NCI-H446 treated with DMSO at 0.1 percent for 48 hours (cell line): Measurements from ENCODE around the gene CALR.

ENCODE experiments used
- DNase-seq: peaks from one replicate; lab custom pipeline; 2025; lab: John Stamatoyannopoulos, UW

The CALR gene

GRCh38 chr19:12979974-12980373, 41.6 kb downstream of the CALR start:
- DNase-seq: no peak

DNA sequence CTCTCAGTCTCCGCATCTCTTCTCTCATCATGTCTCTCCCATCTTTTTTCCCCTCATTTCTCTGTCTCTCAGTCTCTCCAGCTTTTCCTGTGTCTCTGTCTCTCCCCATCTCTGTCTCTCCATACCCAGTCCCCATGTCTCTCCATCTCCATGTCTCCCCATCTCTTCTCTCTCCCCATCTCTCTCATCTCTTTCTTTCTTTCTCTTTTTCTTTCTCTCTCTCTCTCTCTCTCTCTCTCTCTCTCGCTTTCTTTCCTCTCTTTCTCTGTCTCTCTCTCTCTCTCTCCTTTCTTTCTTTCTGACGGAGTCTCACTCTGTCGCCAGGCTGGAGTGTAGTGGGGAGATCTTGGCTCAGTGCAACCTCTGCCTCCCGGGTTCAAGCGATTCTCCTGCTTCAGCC, 44.2 kb downstream of the CALR start:
- no peak for DNase-seq

GRCh38 chr19:12983091-12983490, 44.7 kb downstream of the CALR start:
- DNase-seq: no peak

- DNase-seq: peak; percentile 46
Measured at GRCh38 chr19:12983542-12984142, 45.2 kb downstream of the CALR start.

GRCh38 chr19:12984143-12984627, 45.8 kb downstream of the CALR start:
- no peak for DNase-seq

DNA sequence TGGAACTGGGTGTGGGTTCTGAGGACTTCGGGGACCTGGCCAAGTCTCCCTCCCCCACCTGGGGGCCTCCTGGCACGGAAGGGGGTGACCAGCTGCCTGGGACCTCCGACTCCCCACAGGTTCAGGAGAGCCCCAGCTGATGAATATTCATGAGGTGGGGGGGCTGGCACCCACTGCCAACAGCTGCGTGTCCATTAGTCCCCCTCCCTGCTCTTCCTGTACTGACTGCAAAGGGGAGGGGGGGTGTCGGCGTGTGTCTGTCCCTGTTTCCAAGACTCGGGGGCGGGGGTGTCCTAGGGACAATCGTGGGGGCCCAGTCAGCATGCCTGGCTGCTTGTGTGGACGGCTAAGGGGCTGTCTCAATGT, 46.3 kb downstream of the CALR start:
- no peak for DNase-seq

- DNase-seq: no peak
Measured at GRCh38 chr19:12985049-12985776, 46.8 kb downstream of the CALR start.

GRCh38 chr19:12986726-12987125, 48.3 kb downstream of the CALR start:
- no peak for DNase-seq

- DNase-seq: no peak
Measured at GRCh38 chr19:12987190-12987589, 48.8 kb downstream of the CALR start.

- DNase-seq: no peak
Measured at GRCh38 chr19:12987781-12988180, 49.4 kb downstream of the CALR start.

DNA sequence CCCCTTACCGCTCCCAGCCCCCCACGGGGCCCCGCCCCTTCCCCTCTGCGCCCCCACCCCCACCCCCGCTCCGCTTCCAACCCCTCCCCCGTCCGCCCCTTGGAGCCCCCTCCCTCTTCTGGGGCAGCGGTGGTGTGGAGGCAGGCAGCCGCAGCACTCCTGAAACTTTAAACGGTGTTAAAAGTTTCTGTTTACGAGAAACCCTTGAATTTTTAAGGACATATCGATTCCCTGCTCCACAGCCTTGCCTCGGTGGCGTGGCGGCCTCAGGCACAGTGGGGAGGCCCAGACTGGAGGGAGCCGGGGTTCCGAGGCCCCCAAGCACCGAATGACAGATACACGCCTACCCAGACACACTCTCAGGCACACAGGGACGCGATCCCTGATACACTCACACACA, 52.0 kb downstream of the CALR start:
- no peak for DNase-seq

DNA sequence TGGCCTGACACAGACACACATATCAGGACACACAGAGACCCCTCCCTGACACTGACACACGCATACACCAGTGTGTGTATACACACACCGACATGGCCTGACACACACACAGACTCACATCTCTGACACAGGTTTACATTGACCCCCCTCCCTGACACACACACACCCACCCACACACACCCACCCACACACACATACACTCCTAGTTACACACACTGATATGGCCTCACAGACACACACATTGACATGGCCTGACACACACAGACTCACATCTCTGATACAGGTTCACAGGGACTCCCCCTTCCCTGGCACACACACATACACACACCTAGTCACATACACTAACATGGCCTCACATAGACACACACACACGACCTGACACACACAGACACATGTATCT, 52.4 kb downstream of the CALR start:
- DNase-seq: no peak

- no peak for DNase-seq
Measured at GRCh38 chr19:12991296-12991695, 52.9 kb downstream of the CALR start.

- no peak for DNase-seq
Measured at GRCh38 chr19:12992729-12993128, 54.3 kb downstream of the CALR start.

DNA sequence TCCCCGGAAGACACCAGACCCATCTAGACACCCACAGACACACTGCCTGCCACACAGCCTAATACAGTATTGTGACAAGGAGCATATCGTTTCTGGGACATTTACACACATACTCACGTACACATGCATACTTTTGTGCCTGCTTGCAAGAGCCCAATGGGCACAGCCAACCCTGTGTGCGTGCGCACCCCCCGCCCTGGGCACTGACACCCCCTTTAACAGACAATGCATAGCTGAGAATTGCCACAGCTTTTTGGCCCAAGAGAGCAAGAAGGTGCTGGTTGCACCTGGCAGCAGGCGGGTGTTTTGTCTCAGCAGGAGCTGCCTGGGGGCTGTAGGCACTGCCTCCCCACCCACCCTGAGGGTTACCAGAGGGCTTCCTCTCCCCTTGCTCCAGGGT, 55.2 kb downstream of the CALR start:
- no peak for DNase-seq
